HepG2 (cell line): ENCODE data around the gene SIAH3. TPM values are rescaled to one million over a fixed set of nuclear protein-coding genes. Genes with fewer than 3 reads are reported as not detected.

Experiments used
- ATAC-seq: fragments of 200-7000 bp; cut with Tn5 transposase; 3 replicates; pipeline ENCODE4 v1.9.1; 2020; ENCODE audit warnings: mild to moderate bottlenecking, moderate library complexity
- BruUV-seq: library from RNA; stranded (reverse); fragments of 400-500 nt; replicated peaks from 2 replicates; lab custom pipeline; 2021; lab: Mats Ljungman, UMichigan
- CTCF ChIA-PET: fragments of 300-600 bp; formaldehyde crosslinking; extraction: SDS; loops from one replicate; lab custom pipeline; 2021; ENCODE audit warnings: low total read pairs, inconsistent platforms, low intra/inter-chr PET ratio; lab: Yijun Ruan, JAX
- POLR2A ChIA-PET: fragments of 350-600 bp; sonication (Branson Sonifier 250); formaldehyde crosslinking; loops from one replicate; lab custom pipeline; 2020; ENCODE audit warnings: antibody characterized with exemption, inconsistent platforms; lab: Yijun Ruan, JAX
- DNase-seq: peaks from one replicate; pipeline ENCODE4 v3.0.0-alpha.2; 2015; ENCODE audit warnings: low spot score
- FAIRE-seq: peaks from 3 replicates; lab custom pipeline; 2011; peaks lifted over from hg19 to GRCh38; lab: Jason Lieb, UNC
- H2AFZ ChIP-seq: one replicate; pipeline ENCODE4 v1.6.1; 2011; ENCODE audit warnings: low read length, inconsistent platforms
- H3K27ac ChIP-seq: fragments of 300-600 bp; 3 replicates; pipeline ENCODE4 v1.8.0; 2011; ENCODE audit warnings: mixed run types, mild to moderate bottlenecking, mixed read lengths, low read length, inconsistent platforms; ENCODE audit not compliant: insufficient read depth; ENCODE audit errors: extremely low read length
- H3K27me3 ChIP-seq, 2 experiments: fragments of 200-600 bp in 1 of 2; 2 replicates in 1 of 2; 3 replicates in 1 of 2; pipeline versions ENCODE4 v1.6.0 to v1.8.0; 2011; ENCODE audit warnings: low read length in 2 of 2, mild to moderate bottlenecking in 2 of 2, moderate library complexity in 2 of 2, inconsistent platforms in 1 of 2; ENCODE audit not compliant: insufficient read depth in 2 of 2, control insufficient read depth in 1 of 2
- H3K36me3 ChIP-seq, 2 experiments: fragments of 200-600 bp in 1 of 2; replicated peaks in 1 of 2; 2 replicates in 1 of 2; 3 replicates in 1 of 2; pipeline versions ENCODE4 v1.5.1 to v1.8.0; 2011; ENCODE audit warnings: low read length in 2 of 2, inconsistent platforms in 1 of 2; ENCODE audit not compliant: insufficient read depth in 2 of 2, control insufficient read depth in 1 of 2
- H3K4me1 ChIP-seq: 2 replicates; pipeline ENCODE4 v1.5.1; 2012; ENCODE audit warnings: low read length, inconsistent platforms; ENCODE audit not compliant: insufficient read depth
- H3K4me2 ChIP-seq: 2 replicates; pipeline ENCODE4 v1.6.0; 2011; ENCODE audit warnings: low read depth, low read length, inconsistent platforms
- H3K4me3 ChIP-seq, 3 experiments: fragments of 200-600 bp in 1 of 3; sonication (generic), shearing (Covaris generic) in 1 of 3; replicated peaks in 1 of 3; 2 replicates each; pipeline ENCODE4 v1.5.1; 2011 to 2016; ENCODE audit warnings: low read length in 3 of 3, inconsistent platforms in 2 of 3, low read depth in 2 of 3, mild to moderate bottlenecking in 2 of 3, control low read depth in 1 of 3, mixed read lengths in 1 of 3; ENCODE audit not compliant: insufficient read depth in 1 of 3
- H3K79me2 ChIP-seq: one replicate; pipeline ENCODE4 v1.6.1; 2011; ENCODE audit warnings: low read length, inconsistent platforms; ENCODE audit not compliant: insufficient read depth
- H3K9ac ChIP-seq: 2 replicates; pipeline ENCODE4 v1.6.0; 2011; ENCODE audit warnings: mild to moderate bottlenecking, low read depth, low read length, inconsistent platforms; ENCODE audit not compliant: insufficient read depth
- H3K9me3 ChIP-seq: 2 replicates; pipeline ENCODE4 v1.5.1; 2012; ENCODE audit warnings: mild to moderate bottlenecking, low read length
- H4K20me1 ChIP-seq: 2 replicates; pipeline ENCODE4 v1.6.0; 2011; ENCODE audit warnings: inconsistent platforms, mild to moderate bottlenecking, low read length, moderate library complexity; ENCODE audit not compliant: insufficient read depth
- ADNP ChIP-seq: sonication (generic); formaldehyde crosslinking; IDR thresholded peaks from 2 replicates; pipeline ENCODE4 v1.4.0; 2020; ENCODE audit warnings: missing genetic modification reagents
- ARNTL ChIP-seq: sonication (generic); formaldehyde crosslinking; IDR thresholded peaks from 2 replicates; pipeline ENCODE4 v1.4.0; 2020; ENCODE audit warnings: mild to moderate bottlenecking, missing genetic modification reagents
- FOSL1 ChIP-seq: sonication (generic); formaldehyde crosslinking; IDR thresholded peaks from 2 replicates; pipeline ENCODE4 v1.9.0; 2021; ENCODE audit warnings: missing genetic modification reagents, borderline replicate concordance
- MYNN ChIP-seq: sonication (generic); formaldehyde crosslinking; IDR thresholded peaks from 2 replicates; pipeline ENCODE4 v1.4.0; 2020; ENCODE audit warnings: mild to moderate bottlenecking, low read depth, missing genetic modification reagents
- RFX5 ChIP-seq: IDR thresholded peaks from 2 replicates; pipeline ENCODE4 v1.6.1; 2011; ENCODE audit warnings: low read depth, low read length, improper control_type of control experiment
- SSRP1 ChIP-seq: IDR thresholded peaks from 2 replicates; pipeline ENCODE4 v1.6.1; 2016; ENCODE audit warnings: control low read depth
- TFE3 ChIP-seq: IDR thresholded peaks from 2 replicates; pipeline ENCODE4 v1.6.1; 2016
- WIZ ChIP-seq: sonication (generic); formaldehyde crosslinking; IDR thresholded peaks from 2 replicates; pipeline ENCODE4 v1.5.1; 2020; ENCODE audit warnings: mild to moderate bottlenecking, missing genetic modification reagents
- ZBTB46 ChIP-seq: sonication (generic); formaldehyde crosslinking; IDR thresholded peaks from 2 replicates; pipeline ENCODE4 v1.4.0; 2020; ENCODE audit warnings: mild to moderate bottlenecking, missing genetic modification reagents, borderline replicate concordance
- ZNF317 ChIP-seq: sonication (generic); formaldehyde crosslinking; IDR thresholded peaks from 2 replicates; pipeline ENCODE4 v1.5.0; 2020; ENCODE audit warnings: mild to moderate bottlenecking, missing genetic modification reagents
- ZNF549 ChIP-seq: sonication (generic); formaldehyde crosslinking; IDR thresholded peaks from 2 replicates; pipeline ENCODE4 v1.5.0; 2020; ENCODE audit warnings: missing genetic modification reagents
- ZNF878 ChIP-seq: sonication (generic); formaldehyde crosslinking; IDR thresholded peaks from 2 replicates; pipeline ENCODE4 v1.8.1; 2023; ENCODE audit warnings: mild to moderate bottlenecking, missing genetic modification reagents, moderate library complexity
- WGBS: methylation state at CpG from one replicate; pipeline ENCODE4 v1.1.6; 2017; ENCODE audit warnings: low lambda C conversion rate; 5-methylcytosine and 5-hydroxymethylcytosine counted together
- in situ Hi-C: cut with HindIII; loops from 2 replicates; pipeline ENCODE4 v1.10.0; 2017; ENCODE audit warnings: low pct_unique_long_range_greater_than_20kb; ENCODE audit not compliant: extremely low pct_ligation_motif_present
- intact Hi-C: fragments of 100-400 bp; cut with micrococcal nuclease; formaldehyde crosslinking; loops from one replicate; pipeline ENCODE4 v1.10.0; 2022; ENCODE audit not compliant: unreplicated experiment
- polyA plus RNA-seq, 8 experiments: library from polyadenylated mRNA; depleted of rRNA in 3 of 8; stranded (reverse) in 7 of 8; unstranded in 1 of 8; fragments of >200 nt; fragmentation: Illumina TruSeq in 4 of 8; extraction: Trizol in 4 of 8; gene quantifications; 2 replicates each; pipeline versions ENCODE4 v1.2.1 to v1.2.3, GENCODE V29; 2011 to 2016; ENCODE audit warnings: low read depth in 4 of 8, missing spikeins in 1 of 8, mixed read lengths in 1 of 8; ENCODE audit not compliant: insufficient read depth in 1 of 8
- total RNA-seq, 5 experiments: library from RNA; depleted of rRNA; stranded (reverse); fragments of >200 nt; fragmentation: Illumina TruSeq; extraction: Trizol; gene quantifications; 2 replicates each; pipeline ENCODE4 v1.2.3, GENCODE V29; 2016; ENCODE audit warnings: low read depth in 1 of 5

The SIAH3 gene
- total and polyA plus RNA-seq, 2 of the 13 experiments (the other 11 are each of a cell fraction or from before 2014, with no cell fraction given), result not detected

- TF ChIP-seq MYNN, result no peak
- TF ChIP-seq ZNF549 (CRISPR knock-in tag), result no peak
- no peak for TF ChIP-seq FOSL1 (CRISPR knock-in tag)
- TF ChIP-seq SSRP1 (CRISPR knock-in tag), result no peak
- no peak for TF ChIP-seq ARNTL
- TF ChIP-seq WIZ (CRISPR knock-in tag), result no peak
- TF ChIP-seq TFE3 (CRISPR knock-in tag), result no peak
- no peak for TF ChIP-seq ZNF878 (CRISPR knock-in tag)
- no peak for TF ChIP-seq RFX5
- no peak for TF ChIP-seq ZBTB46
- no peak for TF ChIP-seq ADNP (CRISPR knock-in tag)
These were observed 19.7 kb downstream of the SIAH3 start (continued) for GRCh38 chr13:45831851-45832250.

- CTCF ChIA-PET, result no interaction called here
- DNase-seq (no peak), FAIRE-seq (no peak), ATAC-seq (no peak)
- intact Hi-C loops, result no loop called here
- H3K27me3 ChIP-seq, result no peaks in the 10 kb centered on the region
- H2AFZ ChIP-seq, result no peak overlapping the region
- H3K36me3 ChIP-seq, result no peaks in the 10 kb centered on the region
- 41% methylated on average over 5 of the region's 5 CpGs for WGBS
- H3K9ac ChIP-seq, result no peak overlapping the region
- no peaks in the 10 kb centered on the region for H3K9me3 ChIP-seq
- in situ Hi-C loops, result no loop called here
- no peaks in the 10 kb centered on the region for H3K4me1 ChIP-seq
- H3K27ac ChIP-seq, result no peak overlapping the region
- no peak overlapping the region for H3K4me3 ChIP-seq
- BruUV-seq, result no TSS peak
- POLR2A ChIA-PET, result no interaction called here
- H3K4me2 ChIP-seq, result no peak overlapping the region
- no peak for TF ChIP-seq ZNF317 (CRISPR knock-in tag)
- H4K20me1 ChIP-seq, result no peaks in the 10 kb centered on the region
- H3K79me2 ChIP-seq, result no peaks in the 10 kb centered on the region
These were observed 21.4 kb downstream of the SIAH3 start for GRCh38 chr13:45830121-45830520.
